Loucy (cell line): ENCODE results near the gene ITM2A.

Experiments
- H2AFZ ChIP-seq: fragments of 200-600 bp; sonication (generic); 2 replicates; pipeline ENCODE4 v1.6.0; 2016; ENCODE audit warnings: antibody characterized with exemption, mild to moderate bottlenecking, low read length, moderate library complexity
- H3F3A ChIP-seq: fragments of 200-600 bp; 2 replicates; pipeline ENCODE4 v1.6.0; 2016; ENCODE audit warnings: antibody characterized with exemption, low read depth, mild to moderate bottlenecking
- H3K27me3 ChIP-seq: fragments of 200-600 bp; sonication (generic); 2 replicates; pipeline ENCODE4 v1.6.1; 2014; ENCODE audit warnings: low read length, mild to moderate bottlenecking; ENCODE audit not compliant: insufficient read depth, poor library complexity, severe bottlenecking
- H3K36me3 ChIP-seq: fragments of 200-600 bp; sonication (generic); 2 replicates; pipeline ENCODE4 v1.6.1; 2016; ENCODE audit warnings: low read length; ENCODE audit not compliant: insufficient read depth
- H3K4me1 ChIP-seq: fragments of 200-600 bp; sonication (generic); 2 replicates; pipeline ENCODE4 v1.5.1; 2014; ENCODE audit warnings: low read length, mild to moderate bottlenecking; ENCODE audit not compliant: insufficient read depth, poor library complexity, severe bottlenecking
- H3K4me2 ChIP-seq: fragments of 200-600 bp; sonication (generic); 2 replicates; pipeline ENCODE4 v1.6.0; 2014; ENCODE audit warnings: antibody characterized with exemption, low read length, low read depth, mild to moderate bottlenecking; ENCODE audit not compliant: poor library complexity, severe bottlenecking
- H3K4me3 ChIP-seq: fragments of 200-600 bp; sonication (generic); 2 replicates; pipeline ENCODE4 v1.5.1; 2014; ENCODE audit warnings: low read length, mild to moderate bottlenecking, mixed read lengths; ENCODE audit not compliant: poor library complexity, severe bottlenecking
- H3K79me2 ChIP-seq: fragments of 200-600 bp; sonication (generic); 2 replicates; pipeline ENCODE4 v1.6.1; 2014; ENCODE audit warnings: low read length; ENCODE audit not compliant: insufficient read depth
- H3K9ac ChIP-seq: fragments of 200-600 bp; sonication (generic); 2 replicates; pipeline ENCODE4 v1.6.0; 2014; ENCODE audit warnings: mild to moderate bottlenecking, low read depth, low read length, moderate library complexity; ENCODE audit not compliant: poor library complexity, severe bottlenecking
- H3K9me2 ChIP-seq: fragments of 200-600 bp; sonication (generic); replicated peaks from 2 replicates; pipeline ENCODE4 v1.6.1; 2016; ENCODE audit warnings: low read depth, low read length, mixed read lengths
- H3K9me3 ChIP-seq: fragments of 200-600 bp; sonication (generic); 2 replicates; pipeline ENCODE4 v1.6.1; 2014; ENCODE audit warnings: mild to moderate bottlenecking, antibody characterized with exemption, low read length, low read depth; ENCODE audit not compliant: insufficient read depth
- H4K20me1 ChIP-seq: fragments of 200-600 bp; sonication (generic); 2 replicates; pipeline ENCODE4 v1.6.0; 2014; ENCODE audit warnings: antibody characterized with exemption, low read length, mild to moderate bottlenecking; ENCODE audit not compliant: insufficient read depth, poor library complexity, severe bottlenecking
- CTCF ChIP-seq: fragments of 200-600 bp; sonication (generic); conservative IDR thresholded peaks from 2 replicates; pipeline ENCODE4 v1.5.1; 2014; ENCODE audit warnings: mild to moderate bottlenecking, antibody characterized with exemption, low read length
- EZH2phosphoT487 ChIP-seq: fragments of 200-600 bp; IDR thresholded peaks from 2 replicates; pipeline ENCODE4 v1.6.1; 2018; ENCODE audit warnings: antibody characterized with exemption, mild to moderate bottlenecking, moderate library complexity, borderline replicate concordance

ITM2A gene

GRCh38 chrX:79371640-79372039 lies 4.5 kb upstream of the ITM2A start:
- Histone ChIP-seq H3K27me3 (no peaks in the 10 kb centered on the region), H3K4me3 (no peak overlapping the region), H3K4me1 (peaks cover 26% of the 10 kb centered on the region), H3K9ac (no peak overlapping the region), H3K4me2 (no peak overlapping the region), H4K20me1 (no peaks in the 10 kb centered on the region), H3F3A (peaks cover 9% of the 10 kb centered on the region; the same call in 1 of the 2 replicates), H3K9me3 (no peaks in the 10 kb centered on the region), H3K79me2 (peaks cover 2% of the 10 kb centered on the region), H3K9me2 (no peaks in the 10 kb centered on the region), H3K36me3 (no peaks in the 10 kb centered on the region), H2AFZ (no peak overlapping the region)
- TF ChIP-seq CTCF, result no peak
- TF ChIP-seq EZH2phosphoT487, result no peak

DNA sequence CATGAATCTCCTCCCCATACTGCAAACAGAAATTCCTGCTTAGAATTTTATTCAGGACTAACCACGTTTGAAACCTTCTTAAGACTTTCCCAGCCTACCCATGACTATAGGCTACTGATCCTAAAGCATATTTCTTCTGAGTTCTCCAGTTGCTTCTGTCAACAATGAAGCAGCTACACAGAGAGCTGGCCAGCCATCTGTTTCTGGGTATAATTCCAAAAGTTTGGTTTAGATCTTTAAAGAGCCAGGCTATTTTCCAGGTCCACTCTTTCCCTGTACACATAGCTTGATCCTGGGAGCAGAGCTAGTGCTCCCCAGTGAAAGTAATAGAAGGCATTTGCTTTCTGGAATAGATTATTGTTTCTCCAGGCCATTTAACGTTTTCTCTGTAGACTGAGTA lies 4.0 kb upstream of the ITM2A start:
- H2AFZ ChIP-seq, result no peak overlapping the region
- peaks cover 3% of the 10 kb centered on the region for H4K20me1 ChIP-seq
- H3K27me3 ChIP-seq, result no peaks in the 10 kb centered on the region
- H3K9ac ChIP-seq, result no peak overlapping the region
- H3K4me1 ChIP-seq, result peaks cover 26% of the 10 kb centered on the region
- peaks cover 9% of the 10 kb centered on the region; the same call in 1 of the 2 replicates for H3F3A ChIP-seq
- H3K4me3 ChIP-seq, result no peak overlapping the region
- H3K79me2 ChIP-seq, result peaks cover 7% of the 10 kb centered on the region
- no peak for TF ChIP-seq EZH2phosphoT487
- no peaks in the 10 kb centered on the region for H3K9me2 ChIP-seq
- H3K36me3 ChIP-seq, result no peaks in the 10 kb centered on the region
- H3K4me2 ChIP-seq, result no peak overlapping the region
- H3K9me3 ChIP-seq, result no peaks in the 10 kb centered on the region

GRCh38 chrX:79369871-79370270 lies 2.7 kb upstream of the ITM2A start:
- H3K4me1 ChIP-seq, result peaks cover 29% of the 10 kb centered on the region
- H3K4me2 ChIP-seq, result no peak overlapping the region
- H3F3A ChIP-seq, result peaks cover 9% of the 10 kb centered on the region; the same call in 1 of the 2 replicates
- H3K27me3 ChIP-seq, result no peaks in the 10 kb centered on the region
- peaks cover 10% of the 10 kb centered on the region for H4K20me1 ChIP-seq
- no peak overlapping the region for H3K4me3 ChIP-seq
- TF ChIP-seq CTCF (no peak), EZH2phosphoT487 (no peak)
- no peak overlapping the region for H2AFZ ChIP-seq
- H3K36me3 ChIP-seq, result no peaks in the 10 kb centered on the region
- no peak overlapping the region for H3K9ac ChIP-seq
- no peaks in the 10 kb centered on the region for H3K9me2 ChIP-seq
- H3K79me2 ChIP-seq, result peaks cover 20% of the 10 kb centered on the region
- no peaks in the 10 kb centered on the region for H3K9me3 ChIP-seq

DNA sequence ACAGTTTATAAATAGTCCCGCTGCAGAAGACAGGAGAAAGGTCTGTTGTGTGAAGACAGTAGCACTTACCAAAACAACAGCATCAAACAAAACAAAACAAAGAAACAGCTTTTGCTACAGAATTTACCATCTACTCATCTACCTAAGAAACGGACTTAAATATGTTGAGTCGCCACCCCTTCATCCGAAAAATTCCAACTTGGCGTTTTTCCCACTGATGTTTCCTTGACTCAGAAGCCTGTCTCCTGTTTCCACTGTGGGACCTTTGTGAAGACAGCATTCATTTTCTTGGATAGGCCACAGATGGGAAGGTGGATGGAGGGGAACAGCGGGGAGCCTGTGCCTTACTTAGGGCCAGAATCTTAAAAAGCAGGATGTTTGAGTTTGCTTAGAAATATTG lies 1.3 kb upstream of the ITM2A start:
- H2AFZ ChIP-seq, result no peak overlapping the region
- peak overlapping the region; percentile 95 for H3K9ac ChIP-seq
- H3K9me2 ChIP-seq, result no peaks in the 10 kb centered on the region
- TF ChIP-seq CTCF, result no peak
- H3K79me2 ChIP-seq, result peaks cover 34% of the 10 kb centered on the region
- no peaks in the 10 kb centered on the region for H3K9me3 ChIP-seq
- peaks cover 23% of the 10 kb centered on the region for H4K20me1 ChIP-seq
- peaks cover 29% of the 10 kb centered on the region for H3K4me1 ChIP-seq
- peak overlapping the region; percentile 77 for H3K4me2 ChIP-seq
- peak overlapping the region; percentile 83 for H3K4me3 ChIP-seq
- H3F3A ChIP-seq, result peaks cover 9% of the 10 kb centered on the region; the same call in 1 of the 2 replicates
- no peaks in the 10 kb centered on the region for H3K36me3 ChIP-seq
- H3K27me3 ChIP-seq, result no peaks in the 10 kb centered on the region
